ENCODE results near the gene NOS3. TPM values are rescaled to one million over a fixed set of nuclear protein-coding genes. Genes with fewer than 3 reads are reported as not detected.

Gene NOS3
- total and polyA plus RNA-seq, 9 of the 15 experiments (the other 6 are each of a cell fraction or from before 2014, with no cell fraction given) = 1.1 to 121 (median 23.6) TPM

DNA sequence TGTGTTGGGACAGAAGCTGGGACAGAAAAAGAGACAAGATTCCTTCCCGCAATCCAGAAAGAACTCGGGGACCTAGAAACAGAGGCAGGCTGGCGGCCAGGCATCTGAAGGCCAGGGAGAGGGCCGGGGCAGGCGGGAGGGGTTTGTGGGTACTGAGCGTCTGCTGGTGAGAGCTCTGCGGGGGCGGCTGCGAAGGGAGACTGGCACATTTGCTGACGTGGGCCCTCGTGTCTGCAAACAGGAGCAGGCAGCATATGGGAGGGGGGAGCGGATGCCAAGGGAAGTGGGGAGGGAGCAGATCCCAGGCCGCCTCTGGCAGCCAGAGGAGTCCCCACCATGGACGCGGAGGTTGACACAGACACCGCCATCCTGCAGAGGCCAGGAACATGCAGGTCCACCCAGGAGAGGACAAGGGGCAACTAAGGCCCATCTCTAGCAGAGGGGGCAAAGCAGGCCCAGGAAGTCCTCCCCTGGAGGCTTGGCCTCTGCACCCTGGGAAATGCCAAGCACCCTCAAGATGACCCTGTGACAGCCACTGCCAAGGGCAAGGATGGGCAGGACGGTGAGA lies 44.9 kb upstream of the NOS3 start:
- ChIA-PET CTCF (ENCODE audit: low intra/inter-chr PET ratio) (no interaction called here), POLR2A (interaction anchor here (1.2 to 1.9 kb wide), 5 partner anchors 8 to 16 kb away, joined by 4 to 9 read pairs (median 8); no protein-coding TSS in a partner anchor)
- Histone ChIP-seq H2AFZ (ENCODE audit: low read depth, low read length) (no peak overlapping the region), H3K79me2 (ENCODE audit: control insufficient read depth, insufficient read depth, low read length) (peaks cover 30% of the 10 kb centered on the region), H3K4me2 (ENCODE audit: insufficient read depth, low read length) (no peak overlapping the region), H3K4me1 (replicated peaks in 1 of 2; ENCODE audit: control insufficient read depth in 2 of 2, insufficient read depth in 2 of 2, low read length in 2 of 2) (peaks cover 36 to 90% of the 10 kb centered on the region in 2 experiments), H3K27ac (ENCODE audit: extremely low read depth, low read depth, low read length) (0 out of 3 replicates have a peak overlapping the region, but pooled peaks have one; percentile 32), H3K9me3 (replicated peaks; ENCODE audit: control insufficient read depth, insufficient read depth, low read depth, low read length) (no peaks in the 10 kb centered on the region), H3K36me3 (ENCODE audit: control insufficient read depth, insufficient read depth, low read length) (peaks cover 71% of the 10 kb centered on the region), H3K9ac (ENCODE audit: insufficient read depth in 1 of 2, low read depth in 2 of 2, low read length in 2 of 2) (peak overlapping the region in 1 of 2 experiments; percentile 82; a peak in 2 of 4 replicates), H3K27me3 (ENCODE audit: control insufficient read depth in 2 of 2, insufficient read depth in 2 of 2, low read length in 2 of 2) (no peaks in the 10 kb centered on the region), H3K9me1 (ENCODE audit: control insufficient read depth, insufficient read depth, low read length) (peaks cover 9% of the 10 kb centered on the region), H4K20me1 (replicated peaks; ENCODE audit: control insufficient read depth, insufficient read depth, low read length) (peaks cover 8% of the 10 kb centered on the region; the same call in 1 of the 2 replicates), H3K4me3 (no peak overlapping the region)
- whole genome bisulfite sequencing (ENCODE audit: insufficient coverage, low coverage, missing lambda C conversion rate) = 90% methylated on average over 12 of the region's 17 CpGs
- FAIRE-seq (no peak), DNase-seq (ENCODE audit: extremely low read depth in 1 of 4, low spot score in 3 of 4) (no peak), ATAC-seq (no peak)
- intact Hi-C loops (cut with micrococcal nuclease) (no loop called here), in situ Hi-C loops (cut with MboI) (no loop called here)
- TF ChIP-seq CCAR2 (IDR thresholded peaks at IDR 0.05; ENCODE audit: low read depth, low read length) = no peak
- no peak for TF ChIP-seq PPARD (CRISPR knock-in tag; IDR thresholded peaks at IDR 0.05)
- no peak for TF ChIP-seq RBM22 (IDR thresholded peaks at IDR 0.05; ENCODE audit: low read depth, low read length, poor library complexity, severe bottlenecking)
- no peak for TF ChIP-seq ZNF511 (CRISPR knock-in tag; IDR thresholded peaks at IDR 0.05)
- no peak for TF ChIP-seq DNMT1 (IDR thresholded peaks at IDR 0.05)
- TF ChIP-seq EGR1 (conservative IDR thresholded peaks at IDR 0.05) = 0 out of 2 replicates have a peak, but pooled peaks have one; percentile 38
- peak; percentile 42 for TF ChIP-seq RBFOX2 (IDR thresholded peaks at IDR 0.05; ENCODE audit: low read depth, low read length)
- BruUV-seq (replicated peaks) = no TSS peak

Data from K562 (cell line).